GM23338 (cell line): ENCODE results near the gene ODAD4. TPM values are rescaled to one million over a fixed set of nuclear protein-coding genes. Genes with fewer than 3 reads are reported as not detected.

ENCODE experiments used
- ATAC-seq: fragments of 200-7000 bp; cut with Tn5 transposase; 3 replicates; pipeline ENCODE4 v1.9.1; 2020
- DNase-seq: peaks from one replicate; pipeline ENCODE4 v3.0.0-alpha.2; 2015; ENCODE audit warnings: low spot score
- H2AFZ ChIP-seq: fragments of 200-600 bp; sonication (generic); 2 replicates; pipeline ENCODE4 v1.8.0; 2016; ENCODE audit warnings: antibody characterized with exemption, mild to moderate bottlenecking, moderate library complexity
- H3F3A ChIP-seq: fragments of 200-600 bp; sonication (generic); replicated peaks from 2 replicates; pipeline ENCODE4 v1.8.0; 2017; ENCODE audit warnings: antibody characterized with exemption, mixed run types, low read depth
- H3K27ac ChIP-seq: fragments of 200-600 bp; sonication (generic); 2 replicates; pipeline ENCODE4 v1.6.1; 2016; ENCODE audit warnings: low read depth
- H3K27me3 ChIP-seq: fragments of 200-600 bp; sonication (generic); 2 replicates; pipeline ENCODE4 v1.8.0; 2016; ENCODE audit warnings: mild to moderate bottlenecking, mixed run types, moderate library complexity; ENCODE audit not compliant: insufficient read depth
- H3K36me3 ChIP-seq: fragments of 200-600 bp; sonication (generic); 2 replicates; pipeline ENCODE4 v1.8.0; 2016; ENCODE audit warnings: mild to moderate bottlenecking; ENCODE audit not compliant: insufficient read depth
- H3K4me1 ChIP-seq: fragments of 200-600 bp; sonication (generic); 2 replicates; pipeline ENCODE4 v1.8.0; 2016; ENCODE audit warnings: mild to moderate bottlenecking, moderate library complexity; ENCODE audit not compliant: insufficient read depth
- H3K4me2 ChIP-seq: fragments of 200-600 bp; sonication (generic); 2 replicates; pipeline ENCODE4 v1.7.1; 2017; ENCODE audit warnings: mixed run types
- H3K4me3 ChIP-seq: fragments of 200-600 bp; sonication (generic); 2 replicates; pipeline ENCODE4 v1.6.1; 2016; ENCODE audit warnings: mixed run types
- H3K79me2 ChIP-seq: fragments of 200-600 bp; sonication (generic); replicated peaks from 2 replicates; pipeline ENCODE4 v1.8.0; 2017; ENCODE audit warnings: mild to moderate bottlenecking; ENCODE audit not compliant: insufficient read depth
- H3K9me2 ChIP-seq: fragments of 200-600 bp; sonication (generic); 2 replicates; pipeline ENCODE4 v1.8.0; 2017; ENCODE audit not compliant: insufficient read depth
- H4K20me1 ChIP-seq: fragments of 200-600 bp; sonication (generic); replicated peaks from 2 replicates; pipeline ENCODE4 v1.8.0; 2017; ENCODE audit warnings: mild to moderate bottlenecking; ENCODE audit not compliant: insufficient read depth
- H3K27ac Mint-ChIP-seq: 2 replicates; pipeline ENCODE4 v1.8.0; 2020; ENCODE audit warnings: inconsistent platforms, mild to moderate bottlenecking, moderate library complexity, mixed read lengths
- H3K27me3 Mint-ChIP-seq: 3 replicates; pipeline ENCODE4 v1.8.0; 2022; ENCODE audit warnings: low read depth, mild to moderate bottlenecking, moderate library complexity, mixed read lengths, inconsistent platforms; ENCODE audit not compliant: insufficient read depth, poor library complexity
- H3K36me3 Mint-ChIP-seq: 3 replicates; pipeline ENCODE4 v1.8.0; 2021; ENCODE audit warnings: low read depth, mild to moderate bottlenecking, inconsistent platforms, moderate library complexity, mixed read lengths
- H3K4me1 Mint-ChIP-seq: 3 replicates; pipeline ENCODE4 v1.8.0; 2020; ENCODE audit warnings: mild to moderate bottlenecking, inconsistent platforms, mixed read lengths
- H3K4me3 Mint-ChIP-seq: 3 replicates; pipeline ENCODE4 v1.8.0; 2021; ENCODE audit warnings: moderate library complexity, mild to moderate bottlenecking, inconsistent platforms, mixed read lengths
- H3K9me3 Mint-ChIP-seq: 3 replicates; pipeline ENCODE4 v1.8.0; 2020; ENCODE audit warnings: moderate library complexity, mild to moderate bottlenecking, inconsistent platforms, mixed read lengths
- CREB1 ChIP-seq: fragments of 250-450 bp; sonication (Bioruptor Pico); IDR thresholded peaks from 2 replicates; pipeline ENCODE4 v1.5.0; 2020; ENCODE audit warnings: low read depth, mild to moderate bottlenecking, moderate library complexity
- EZH2 ChIP-seq: fragments of 200-600 bp; sonication (generic); IDR thresholded peaks from one replicate; pipeline ENCODE4 v1.8.0; 2017; ENCODE audit warnings: antibody characterized with exemption, mild to moderate bottlenecking, low read depth; ENCODE audit not compliant: unreplicated experiment
- EZH2phosphoT487 ChIP-seq: fragments of 200-600 bp; sonication (generic); IDR thresholded peaks from one replicate; pipeline ENCODE4 v1.8.1; 2018; ENCODE audit warnings: antibody characterized with exemption; ENCODE audit not compliant: unreplicated experiment
- JUNB ChIP-seq: IDR thresholded peaks from one replicate; pipeline ENCODE4 v1.6.1; 2016; ENCODE audit warnings: antibody characterized with exemption; ENCODE audit not compliant: unreplicated experiment
- NANOG ChIP-seq: IDR thresholded peaks from 2 replicates; pipeline ENCODE4 v1.6.1; 2016; ENCODE audit warnings: antibody characterized with exemption, borderline replicate concordance
- POLR2AphosphoS5 ChIP-seq: IDR thresholded peaks from 2 replicates; pipeline ENCODE4 v1.6.1; 2016; ENCODE audit warnings: antibody characterized with exemption, low read depth
- STAT1 ChIP-seq: IDR thresholded peaks from one replicate; pipeline ENCODE4 v1.6.1; 2016; ENCODE audit warnings: antibody characterized with exemption; ENCODE audit not compliant: unreplicated experiment
- ZNF114 ChIP-seq: fragments of 250-450 bp; sonication (Bioruptor Pico); IDR thresholded peaks from 2 replicates; pipeline ENCODE4 v1.5.0; 2020; ENCODE audit warnings: mild to moderate bottlenecking, moderate library complexity
- ZNF331 ChIP-seq: fragments of 250-450 bp; sonication (Bioruptor Pico); IDR thresholded peaks from 2 replicates; pipeline ENCODE4 v1.5.0; 2020; ENCODE audit warnings: low read depth, mild to moderate bottlenecking, moderate library complexity
- polyA plus RNA-seq: library from polyadenylated mRNA; unstranded; fragments of >200 nt; fragmentation: Nextera tagmentation; extraction: Ambion mirVana; gene quantifications from 2 replicates; pipeline ENCODE4 v1.2.1, GENCODE V29; 2016
- total RNA-seq: library from RNA; depleted of rRNA; stranded (reverse); fragments of >200 nt; shearing (Covaris generic); gene quantifications from 2 replicates; pipeline ENCODE4 v1.2.3, GENCODE V29; 2014
- TF ChIP-seq, protein P1 (sequence below): fragments of 250-450 bp; sonication (Bioruptor Pico); IDR thresholded peaks from 2 replicates; pipeline ENCODE4 v1.5.0; 2020; ENCODE audit warnings: mild to moderate bottlenecking, moderate library complexity
- TF ChIP-seq, protein P2 (sequence below): IDR thresholded peaks from one replicate; pipeline ENCODE4 v1.6.1; 2018; ENCODE audit warnings: antibody characterized with exemption; ENCODE audit not compliant: unreplicated experiment
- TF ChIP-seq, protein P3 (sequence below), 2 experiments: fragments of 200-600 bp in 1 of 2; sonication (generic) in 1 of 2; conservative IDR thresholded peaks; 2 replicates each; pipeline versions ENCODE4 v1.5.1 to v1.6.1; 2016 to 2017; ENCODE audit warnings: antibody characterized with exemption in 2 of 2, low read depth in 2 of 2, mild to moderate bottlenecking in 2 of 2, moderate library complexity in 1 of 2
- TF ChIP-seq, protein P4 (sequence below): IDR thresholded peaks from 2 replicates; pipeline ENCODE4 v1.6.1; 2016; ENCODE audit warnings: antibody characterized with exemption

Gene ODAD4
- total and polyA plus RNA-seq, 2 experiments from 2014 or later, result 1.7 to 1.8 TPM

DNA sequence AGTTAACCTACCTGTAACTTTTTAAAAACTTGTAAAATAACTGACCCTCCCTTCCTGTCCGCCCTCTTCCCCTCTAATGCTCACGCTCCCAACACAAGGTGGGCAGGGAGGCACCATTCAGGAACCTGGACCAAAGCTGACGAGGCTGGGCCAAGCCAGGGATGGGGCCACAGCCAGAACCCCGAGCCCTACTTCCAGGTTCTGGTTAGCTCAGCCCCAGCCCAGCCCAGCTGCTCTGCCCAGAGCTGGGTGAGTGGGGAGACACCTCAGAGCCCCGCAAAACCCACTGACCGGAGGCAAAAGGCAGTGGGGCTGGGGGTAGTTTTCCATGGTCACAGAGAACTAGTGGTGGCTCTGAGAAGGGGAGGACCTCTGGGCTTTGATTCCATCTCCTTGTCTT lies 43.6 kb downstream of the ODAD4 start:
- Mint-ChIP-seq H3K9me3 (no peaks in the 10 kb centered on the region), H3K36me3 (peaks cover 80% of the 10 kb centered on the region), H3K27me3 (peaks cover 8% of the 10 kb centered on the region), H3K4me3 (no peak overlapping the region), H3K4me1 (no peaks in the 10 kb centered on the region), H3K27ac (no peak overlapping the region)
- peaks cover 7% of the 10 kb centered on the region for H4K20me1 ChIP-seq
- H3K27me3 ChIP-seq, result no peaks in the 10 kb centered on the region
- no peaks in the 10 kb centered on the region for H3K4me1 ChIP-seq
- peaks cover 36% of the 10 kb centered on the region for H3K36me3 ChIP-seq
- no peak overlapping the region for H3K4me2 ChIP-seq
- no peak overlapping the region for H3K4me3 ChIP-seq
- ATAC-seq (no peak), DNase-seq (no peak)
- H3F3A ChIP-seq, result peaks cover 20% of the 10 kb centered on the region; the same call in 1 of the 2 replicates
- H3K9me2 ChIP-seq, result no peaks in the 10 kb centered on the region
- no peaks in the 10 kb centered on the region for H3K79me2 ChIP-seq
- H2AFZ ChIP-seq, result no peak overlapping the region
- no peak overlapping the region for H3K27ac ChIP-seq
- TF ChIP-seq ZNF114 (CRISPR knock-in tag) (no peak), JUNB (no peak), POLR2AphosphoS5 (no peak; the same call in 1 of the 2 replicates), EZH2phosphoT487 (no peak), CREB1 (CRISPR knock-in tag) (no peak), STAT1 (no peak), NANOG (no peak), EZH2 (no peak), ZNF331 (CRISPR knock-in tag) (no peak)
- TF ChIP-seq, protein P1, sequence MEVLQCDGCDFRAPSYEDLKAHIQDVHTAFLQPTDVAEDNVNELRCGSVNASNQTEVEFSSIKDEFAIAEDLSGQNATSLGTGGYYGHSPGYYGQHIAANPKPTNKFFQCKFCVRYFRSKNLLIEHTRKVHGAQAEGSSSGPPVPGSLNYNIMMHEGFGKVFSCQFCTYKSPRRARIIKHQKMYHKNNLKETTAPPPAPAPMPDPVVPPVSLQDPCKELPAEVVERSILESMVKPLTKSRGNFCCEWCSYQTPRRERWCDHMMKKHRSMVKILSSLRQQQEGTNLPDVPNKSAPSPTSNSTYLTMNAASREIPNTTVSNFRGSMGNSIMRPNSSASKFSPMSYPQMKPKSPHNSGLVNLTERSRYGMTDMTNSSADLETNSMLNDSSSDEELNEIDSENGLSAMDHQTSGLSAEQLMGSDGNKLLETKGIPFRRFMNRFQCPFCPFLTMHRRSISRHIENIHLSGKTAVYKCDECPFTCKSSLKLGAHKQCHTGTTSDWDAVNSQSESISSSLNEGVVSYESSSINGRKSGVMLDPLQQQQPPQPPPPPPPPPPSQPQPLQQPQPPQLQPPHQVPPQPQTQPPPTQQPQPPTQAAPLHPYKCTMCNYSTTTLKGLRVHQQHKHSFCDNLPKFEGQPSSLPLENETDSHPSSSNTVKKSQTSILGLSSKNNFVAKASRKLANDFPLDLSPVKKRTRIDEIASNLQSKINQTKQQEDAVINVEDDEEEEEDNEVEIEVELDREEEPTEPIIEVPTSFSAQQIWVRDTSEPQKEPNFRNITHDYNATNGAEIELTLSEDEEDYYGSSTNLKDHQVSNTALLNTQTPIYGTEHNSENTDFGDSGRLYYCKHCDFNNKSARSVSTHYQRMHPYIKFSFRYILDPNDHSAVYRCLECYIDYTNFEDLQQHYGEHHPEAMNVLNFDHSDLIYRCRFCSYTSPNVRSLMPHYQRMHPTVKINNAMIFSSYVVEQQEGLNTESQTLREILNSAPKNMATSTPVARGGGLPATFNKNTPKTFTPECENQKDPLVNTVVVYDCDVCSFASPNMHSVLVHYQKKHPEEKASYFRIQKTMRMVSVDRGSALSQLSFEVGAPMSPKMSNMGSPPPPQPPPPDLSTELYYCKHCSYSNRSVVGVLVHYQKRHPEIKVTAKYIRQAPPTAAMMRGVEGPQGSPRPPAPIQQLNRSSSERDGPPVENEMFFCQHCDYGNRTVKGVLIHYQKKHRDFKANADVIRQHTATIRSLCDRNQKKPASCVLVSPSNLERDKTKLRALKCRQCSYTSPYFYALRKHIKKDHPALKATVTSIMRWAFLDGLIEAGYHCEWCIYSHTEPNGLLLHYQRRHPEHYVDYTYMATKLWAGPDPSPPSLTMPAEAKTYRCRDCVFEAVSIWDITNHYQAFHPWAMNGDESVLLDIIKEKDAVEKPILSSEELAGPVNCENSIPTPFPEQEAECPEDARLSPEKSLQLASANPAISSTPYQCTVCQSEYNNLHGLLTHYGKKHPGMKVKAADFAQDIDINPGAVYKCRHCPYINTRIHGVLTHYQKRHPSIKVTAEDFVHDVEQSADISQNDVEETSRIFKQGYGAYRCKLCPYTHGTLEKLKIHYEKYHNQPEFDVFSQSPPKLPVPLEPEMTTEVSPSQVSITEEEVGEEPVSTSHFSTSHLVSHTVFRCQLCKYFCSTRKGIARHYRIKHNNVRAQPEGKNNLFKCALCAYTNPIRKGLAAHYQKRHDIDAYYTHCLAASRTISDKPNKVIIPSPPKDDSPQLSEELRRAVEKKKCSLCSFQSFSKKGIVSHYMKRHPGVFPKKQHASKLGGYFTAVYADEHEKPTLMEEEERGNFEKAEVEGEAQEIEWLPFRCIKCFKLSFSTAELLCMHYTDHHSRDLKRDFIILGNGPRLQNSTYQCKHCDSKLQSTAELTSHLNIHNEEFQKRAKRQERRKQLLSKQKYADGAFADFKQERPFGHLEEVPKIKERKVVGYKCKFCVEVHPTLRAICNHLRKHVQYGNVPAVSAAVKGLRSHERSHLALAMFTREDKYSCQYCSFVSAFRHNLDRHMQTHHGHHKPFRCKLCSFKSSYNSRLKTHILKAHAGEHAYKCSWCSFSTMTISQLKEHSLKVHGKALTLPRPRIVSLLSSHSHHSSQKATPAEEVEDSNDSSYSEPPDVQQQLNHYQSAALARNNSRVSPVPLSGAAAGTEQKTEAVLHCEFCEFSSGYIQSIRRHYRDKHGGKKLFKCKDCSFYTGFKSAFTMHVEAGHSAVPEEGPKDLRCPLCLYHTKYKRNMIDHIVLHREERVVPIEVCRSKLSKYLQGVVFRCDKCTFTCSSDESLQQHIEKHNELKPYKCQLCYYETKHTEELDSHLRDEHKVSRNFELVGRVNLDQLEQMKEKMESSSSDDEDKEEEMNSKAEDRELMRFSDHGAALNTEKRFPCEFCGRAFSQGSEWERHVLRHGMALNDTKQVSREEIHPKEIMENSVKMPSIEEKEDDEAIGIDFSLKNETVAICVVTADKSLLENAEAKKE (CRISPR knock-in tag), result no peak
- TF ChIP-seq, protein P2, sequence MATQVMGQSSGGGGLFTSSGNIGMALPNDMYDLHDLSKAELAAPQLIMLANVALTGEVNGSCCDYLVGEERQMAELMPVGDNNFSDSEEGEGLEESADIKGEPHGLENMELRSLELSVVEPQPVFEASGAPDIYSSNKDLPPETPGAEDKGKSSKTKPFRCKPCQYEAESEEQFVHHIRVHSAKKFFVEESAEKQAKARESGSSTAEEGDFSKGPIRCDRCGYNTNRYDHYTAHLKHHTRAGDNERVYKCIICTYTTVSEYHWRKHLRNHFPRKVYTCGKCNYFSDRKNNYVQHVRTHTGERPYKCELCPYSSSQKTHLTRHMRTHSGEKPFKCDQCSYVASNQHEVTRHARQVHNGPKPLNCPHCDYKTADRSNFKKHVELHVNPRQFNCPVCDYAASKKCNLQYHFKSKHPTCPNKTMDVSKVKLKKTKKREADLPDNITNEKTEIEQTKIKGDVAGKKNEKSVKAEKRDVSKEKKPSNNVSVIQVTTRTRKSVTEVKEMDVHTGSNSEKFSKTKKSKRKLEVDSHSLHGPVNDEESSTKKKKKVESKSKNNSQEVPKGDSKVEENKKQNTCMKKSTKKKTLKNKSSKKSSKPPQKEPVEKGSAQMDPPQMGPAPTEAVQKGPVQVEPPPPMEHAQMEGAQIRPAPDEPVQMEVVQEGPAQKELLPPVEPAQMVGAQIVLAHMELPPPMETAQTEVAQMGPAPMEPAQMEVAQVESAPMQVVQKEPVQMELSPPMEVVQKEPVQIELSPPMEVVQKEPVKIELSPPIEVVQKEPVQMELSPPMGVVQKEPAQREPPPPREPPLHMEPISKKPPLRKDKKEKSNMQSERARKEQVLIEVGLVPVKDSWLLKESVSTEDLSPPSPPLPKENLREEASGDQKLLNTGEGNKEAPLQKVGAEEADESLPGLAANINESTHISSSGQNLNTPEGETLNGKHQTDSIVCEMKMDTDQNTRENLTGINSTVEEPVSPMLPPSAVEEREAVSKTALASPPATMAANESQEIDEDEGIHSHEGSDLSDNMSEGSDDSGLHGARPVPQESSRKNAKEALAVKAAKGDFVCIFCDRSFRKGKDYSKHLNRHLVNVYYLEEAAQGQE, result no peak
- TF ChIP-seq, protein P3, sequence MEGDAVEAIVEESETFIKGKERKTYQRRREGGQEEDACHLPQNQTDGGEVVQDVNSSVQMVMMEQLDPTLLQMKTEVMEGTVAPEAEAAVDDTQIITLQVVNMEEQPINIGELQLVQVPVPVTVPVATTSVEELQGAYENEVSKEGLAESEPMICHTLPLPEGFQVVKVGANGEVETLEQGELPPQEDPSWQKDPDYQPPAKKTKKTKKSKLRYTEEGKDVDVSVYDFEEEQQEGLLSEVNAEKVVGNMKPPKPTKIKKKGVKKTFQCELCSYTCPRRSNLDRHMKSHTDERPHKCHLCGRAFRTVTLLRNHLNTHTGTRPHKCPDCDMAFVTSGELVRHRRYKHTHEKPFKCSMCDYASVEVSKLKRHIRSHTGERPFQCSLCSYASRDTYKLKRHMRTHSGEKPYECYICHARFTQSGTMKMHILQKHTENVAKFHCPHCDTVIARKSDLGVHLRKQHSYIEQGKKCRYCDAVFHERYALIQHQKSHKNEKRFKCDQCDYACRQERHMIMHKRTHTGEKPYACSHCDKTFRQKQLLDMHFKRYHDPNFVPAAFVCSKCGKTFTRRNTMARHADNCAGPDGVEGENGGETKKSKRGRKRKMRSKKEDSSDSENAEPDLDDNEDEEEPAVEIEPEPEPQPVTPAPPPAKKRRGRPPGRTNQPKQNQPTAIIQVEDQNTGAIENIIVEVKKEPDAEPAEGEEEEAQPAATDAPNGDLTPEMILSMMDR (conservative IDR thresholded peaks at IDR 0.05; ENCODE audit: low read depth in 2 of 2), result no peak
- TF ChIP-seq, protein P4, sequence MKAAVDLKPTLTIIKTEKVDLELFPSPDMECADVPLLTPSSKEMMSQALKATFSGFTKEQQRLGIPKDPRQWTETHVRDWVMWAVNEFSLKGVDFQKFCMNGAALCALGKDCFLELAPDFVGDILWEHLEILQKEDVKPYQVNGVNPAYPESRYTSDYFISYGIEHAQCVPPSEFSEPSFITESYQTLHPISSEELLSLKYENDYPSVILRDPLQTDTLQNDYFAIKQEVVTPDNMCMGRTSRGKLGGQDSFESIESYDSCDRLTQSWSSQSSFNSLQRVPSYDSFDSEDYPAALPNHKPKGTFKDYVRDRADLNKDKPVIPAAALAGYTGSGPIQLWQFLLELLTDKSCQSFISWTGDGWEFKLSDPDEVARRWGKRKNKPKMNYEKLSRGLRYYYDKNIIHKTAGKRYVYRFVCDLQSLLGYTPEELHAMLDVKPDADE, result no peak
